Erythroblast (primary cell): ENCODE measurements around the gene PAFAH2.

Experiments used
- GATA1 ChIP-seq: IDR thresholded peaks from 2 replicates; pipeline ENCODE4 v1.6.1; 2011; ENCODE audit warnings: low read depth, mild to moderate bottlenecking, control low read depth, low read length, moderate library complexity
- POLR2A ChIP-seq: IDR thresholded peaks from 2 replicates; pipeline ENCODE4 v1.6.1; 2011; ENCODE audit warnings: mild to moderate bottlenecking, low read length

DNA sequence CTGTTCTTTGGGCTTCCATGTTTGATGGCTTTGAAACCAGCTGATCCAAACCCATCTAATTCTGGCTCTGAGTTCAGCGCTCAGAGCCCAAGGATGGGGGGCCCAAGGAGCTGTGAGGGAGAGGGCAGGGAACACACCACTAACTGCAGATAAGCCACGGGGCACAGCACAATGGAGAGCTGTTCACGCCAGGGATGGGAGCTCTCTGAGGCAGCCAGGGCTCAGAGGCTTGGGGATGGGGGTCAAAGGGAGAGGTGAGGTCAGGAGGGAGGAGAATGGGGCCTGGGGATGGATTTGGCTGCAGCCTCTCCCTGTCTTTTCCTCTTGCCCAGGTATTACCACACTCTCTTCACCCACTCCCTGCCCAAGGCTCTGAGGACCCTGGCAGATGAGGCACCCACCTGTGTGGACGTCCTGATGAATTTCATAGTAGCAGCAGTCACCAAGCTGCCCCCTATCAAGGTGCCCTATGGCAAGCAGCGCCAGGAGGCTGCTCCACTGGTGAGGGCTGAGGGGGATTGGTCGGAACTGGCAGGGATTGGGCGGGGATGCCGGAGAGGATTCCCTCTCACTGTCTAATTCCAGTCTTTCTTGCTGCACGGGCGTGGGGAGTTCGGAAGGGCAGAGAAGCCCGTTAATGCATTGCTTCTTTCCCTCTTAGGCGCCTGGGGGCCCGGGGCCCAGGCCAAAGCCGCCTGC is 36.8 kb upstream of the PAFAH2 start:
- TF ChIP-seq POLR2A (no peak), GATA1 (no peak)
